HG03460 (cell line): ENCODE measurements around the gene FAAP100.
"Not testable (repeated sequence)": the region's sequence is repeated elsewhere in the genome, so short reads cannot be mapped to it uniquely, and the experiment has no call there.

Experiments
- ATAC-seq: cut with Tn5 transposase; IDR thresholded peaks from one replicate; pipeline ENCODE4 v1.9.1; 2021; ENCODE audit not compliant: unreplicated experiment

Gene FAAP100, protein sequence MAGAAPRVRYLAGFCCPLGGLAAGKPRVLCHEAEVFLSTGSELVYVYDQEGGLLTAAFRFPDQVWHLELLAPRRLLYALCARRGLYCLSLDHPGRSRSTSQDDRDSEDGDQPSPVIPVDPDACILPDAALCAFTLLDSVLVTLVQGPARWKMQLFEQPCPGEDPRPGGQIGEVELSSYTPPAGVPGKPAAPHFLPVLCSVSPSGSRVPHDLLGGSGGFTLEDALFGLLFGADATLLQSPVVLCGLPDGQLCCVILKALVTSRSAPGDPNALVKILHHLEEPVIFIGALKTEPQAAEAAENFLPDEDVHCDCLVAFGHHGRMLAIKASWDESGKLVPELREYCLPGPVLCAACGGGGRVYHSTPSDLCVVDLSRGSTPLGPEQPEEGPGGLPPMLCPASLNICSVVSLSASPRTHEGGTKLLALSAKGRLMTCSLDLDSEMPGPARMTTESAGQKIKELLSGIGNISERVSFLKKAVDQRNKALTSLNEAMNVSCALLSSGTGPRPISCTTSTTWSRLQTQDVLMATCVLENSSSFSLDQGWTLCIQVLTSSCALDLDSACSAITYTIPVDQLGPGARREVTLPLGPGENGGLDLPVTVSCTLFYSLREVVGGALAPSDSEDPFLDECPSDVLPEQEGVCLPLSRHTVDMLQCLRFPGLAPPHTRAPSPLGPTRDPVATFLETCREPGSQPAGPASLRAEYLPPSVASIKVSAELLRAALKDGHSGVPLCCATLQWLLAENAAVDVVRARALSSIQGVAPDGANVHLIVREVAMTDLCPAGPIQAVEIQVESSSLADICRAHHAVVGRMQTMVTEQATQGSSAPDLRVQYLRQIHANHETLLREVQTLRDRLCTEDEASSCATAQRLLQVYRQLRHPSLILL

GRCh38 chr17:81552244-81553017, at the start of gene FAAP100:
Gene FAAP100, minus strand, starts transcription at chr17:81552353. Its CDS starts 23 bp downstream, at chr17:81552330.
- peak; percentile 35 for ATAC-seq

DNA sequence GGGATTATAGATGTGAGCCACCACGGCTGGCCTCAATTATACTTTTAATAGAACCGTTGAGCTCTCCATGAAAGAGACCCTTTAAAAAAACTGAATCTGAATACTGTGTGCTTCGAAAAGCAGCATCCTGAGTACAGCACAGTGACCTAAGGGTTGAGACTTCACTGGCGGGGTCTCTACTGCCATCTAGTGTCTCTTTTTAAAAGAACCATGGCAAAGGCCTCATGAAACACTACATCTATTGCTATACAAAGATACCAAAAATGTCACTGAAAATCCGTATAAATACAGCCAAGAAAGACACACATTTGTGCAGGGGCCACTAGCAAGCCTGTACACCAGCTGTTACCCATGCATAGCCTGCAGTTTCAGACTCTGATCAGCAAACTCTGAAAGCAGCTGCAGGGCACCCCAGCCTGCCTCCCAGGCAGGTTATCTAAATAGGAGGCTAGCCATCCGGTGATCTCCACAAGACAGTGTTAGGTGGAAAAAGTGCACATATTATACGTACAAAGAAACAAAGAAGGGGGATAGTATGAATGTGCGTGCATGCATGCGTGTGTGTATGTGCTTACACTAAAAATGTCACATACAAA, 49.5 kb upstream of the FAAP100 start:
- no peak for ATAC-seq

- ATAC-seq = no peak
These were observed 47.8 kb upstream of the FAAP100 start for GRCh38 chr17:81599719-81600486.

DNA sequence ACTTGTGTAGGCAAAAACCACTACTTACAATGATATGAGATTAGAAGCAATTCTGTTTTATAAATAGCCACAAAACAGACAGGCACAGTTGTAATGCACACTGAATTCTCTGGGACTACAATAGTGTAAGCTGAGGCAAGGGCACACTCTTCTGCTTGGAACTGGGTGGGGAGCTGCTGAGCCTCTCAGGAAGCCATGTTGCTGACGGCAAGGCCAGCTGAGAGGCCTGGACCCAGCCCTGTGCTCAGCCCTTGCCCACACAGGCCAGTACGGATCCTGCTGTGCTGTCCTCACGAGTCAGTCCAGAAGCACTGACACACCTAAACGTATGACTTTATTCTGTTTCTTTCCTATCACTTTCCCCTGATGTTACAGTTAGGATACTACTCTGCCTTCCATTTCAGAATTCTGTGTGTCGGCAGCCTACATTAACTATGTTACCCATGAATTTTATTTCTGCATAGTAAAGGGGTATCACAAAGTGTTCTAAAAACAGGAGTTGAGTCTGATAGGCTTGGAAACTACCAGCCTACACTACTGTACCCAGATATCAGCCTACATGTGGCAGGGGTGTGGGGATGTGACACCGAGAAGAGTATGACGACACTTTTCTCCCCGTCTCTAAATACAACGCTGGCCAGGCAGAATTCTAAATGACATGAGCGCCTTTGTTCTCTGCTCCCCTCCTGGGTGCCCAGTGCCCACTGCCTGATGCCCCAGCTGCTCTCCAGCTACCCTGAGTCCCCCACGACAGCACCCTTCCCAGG, 41.1 kb upstream of the FAAP100 start:
- no peak for ATAC-seq

DNA sequence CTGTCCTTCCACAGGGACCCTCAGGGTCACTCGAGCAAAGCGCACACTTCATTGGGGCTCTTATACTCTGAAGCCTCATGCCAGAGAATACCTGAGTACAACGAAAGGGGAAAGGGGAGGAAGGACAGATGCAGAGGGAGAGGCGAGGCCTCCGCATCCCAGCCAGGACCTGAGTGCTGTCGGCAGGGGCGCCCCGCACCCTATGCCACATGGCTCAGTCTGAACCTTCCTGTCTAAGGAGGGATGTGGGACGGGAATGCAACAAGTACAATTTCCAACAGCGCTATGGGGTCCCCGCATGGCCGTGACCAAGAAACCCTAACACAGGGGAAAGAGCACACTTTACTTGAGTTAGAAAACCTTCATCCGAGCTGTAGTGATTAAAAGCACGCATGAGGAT, 39.8 kb upstream of the FAAP100 start:
- ATAC-seq = no peak

DNA sequence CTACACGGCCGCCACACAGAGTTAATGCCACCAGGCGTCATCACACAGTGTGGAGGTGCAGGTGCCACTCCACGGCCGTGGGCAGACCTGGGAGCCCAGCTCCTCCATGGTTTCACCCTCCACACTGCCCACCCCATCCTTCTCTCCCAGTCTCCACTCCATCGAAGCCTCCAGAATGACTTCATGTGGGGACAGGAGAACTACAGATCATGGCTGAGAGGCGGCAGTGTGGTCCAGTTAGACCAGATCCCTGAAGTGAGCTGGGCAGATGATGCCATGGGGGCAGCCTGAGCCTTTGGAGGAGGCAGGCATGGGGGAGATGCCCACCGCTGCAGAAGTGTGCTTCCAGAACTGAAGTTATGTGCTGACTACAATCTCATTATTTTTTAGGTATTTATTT, 38.0 kb upstream of the FAAP100 start:
- ATAC-seq = no peak

- ATAC-seq = no peak
These were observed 37.5 kb upstream of the FAAP100 start for GRCh38 chr17:81589612-81590011.

GRCh38 chr17:81586096-81586495, 33.9 kb upstream of the FAAP100 start:
- ATAC-seq = no peak

GRCh38 chr17:81584771-81585170, 32.6 kb upstream of the FAAP100 start:
- not testable (repeated sequence) for ATAC-seq

- no peak for ATAC-seq
These were observed 31.6 kb upstream of the FAAP100 start for GRCh38 chr17:81583589-81584342.

- no peak for ATAC-seq
These were observed 30.6 kb upstream of the FAAP100 start for GRCh38 chr17:81582749-81583148.

GRCh38 chr17:81582341-81582740, 30.2 kb upstream of the FAAP100 start:
- ATAC-seq = no peak

- ATAC-seq = no peak
These were observed 29.6 kb upstream of the FAAP100 start for GRCh38 chr17:81581758-81582157.

GRCh38 chr17:81580481-81580880, 28.3 kb upstream of the FAAP100 start:
- no peak for ATAC-seq

GRCh38 chr17:81579821-81580321, 27.7 kb upstream of the FAAP100 start:
- ATAC-seq = no peak

DNA sequence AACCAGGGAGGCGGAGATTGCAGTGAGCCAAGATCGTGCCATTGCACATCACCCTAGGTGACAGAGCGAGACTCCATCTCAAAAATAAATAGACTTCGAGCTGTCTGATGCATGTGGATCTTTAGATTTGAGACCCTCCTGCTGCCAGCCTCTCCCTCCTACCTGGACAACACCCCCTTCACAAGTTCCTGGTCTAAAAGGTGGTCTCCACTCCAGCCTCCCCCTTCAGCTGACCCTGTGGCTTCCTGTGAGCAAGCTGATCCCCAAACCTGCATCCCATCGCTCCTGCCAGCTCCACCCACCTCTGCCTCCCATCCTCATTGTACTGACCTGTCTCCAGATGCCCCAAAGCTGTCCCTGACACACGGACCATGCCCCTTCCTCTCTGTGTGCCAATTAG, 27.1 kb upstream of the FAAP100 start:
- no peak for ATAC-seq

- no peak for ATAC-seq
These were observed 26.5 kb upstream of the FAAP100 start for GRCh38 chr17:81578561-81579225.

DNA sequence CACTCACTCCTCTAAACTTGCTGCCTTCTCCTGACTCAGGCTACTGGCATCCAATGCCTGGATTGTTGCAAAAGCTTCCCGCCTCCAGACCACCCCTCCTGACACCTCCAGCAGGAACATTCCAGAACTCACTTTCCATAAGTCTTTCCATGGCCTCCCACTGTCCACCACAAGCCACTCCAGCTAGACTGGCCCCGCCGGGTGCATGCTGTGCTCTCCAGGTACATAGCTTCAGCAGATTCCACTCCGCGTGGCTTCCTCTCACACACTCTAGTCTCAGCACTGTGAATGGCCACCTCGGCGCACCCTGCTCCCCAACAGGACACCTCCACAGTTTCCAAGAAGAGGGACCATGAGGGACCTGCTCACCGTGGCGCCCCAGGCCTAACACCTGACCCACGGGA, 25.9 kb upstream of the FAAP100 start:
- ATAC-seq = no peak
